ENCODE data around the gene GHRH. TPM values are rescaled to one million over a fixed set of nuclear protein-coding genes. Genes with fewer than 3 reads are reported as not detected.

Gene GHRH
- polyA plus RNA-seq, 2 of the 4 experiments (the other 2 are of a cell fraction) = not detected

DNA sequence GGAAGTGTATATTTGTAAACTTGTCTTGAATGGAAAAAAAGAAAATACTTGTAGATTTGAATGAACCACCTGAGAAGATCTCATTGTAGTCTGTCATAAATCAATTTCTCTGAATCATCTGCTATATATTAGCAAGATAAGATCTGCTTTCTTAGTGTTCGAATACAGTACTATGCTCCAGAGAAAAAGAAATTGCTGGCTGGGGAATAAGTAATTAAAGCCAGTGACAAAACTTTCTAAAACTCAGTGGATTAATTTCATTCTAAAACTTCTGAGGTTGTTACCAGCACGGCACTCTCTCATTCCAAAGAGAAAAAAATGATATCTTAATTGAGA lies 59.8 kb downstream of the GHRH start (continued):
- TF ChIP-seq ZSCAN20 (CRISPR knock-in tag; IDR thresholded peaks at IDR 0.05) (no peak), TFCP2L1 (CRISPR knock-in tag; IDR thresholded peaks at IDR 0.05) (no peak)

Other genes starting within 250 kb of the GHRH start
- 12.2 and 17.1 TPM in 2 replicates for gene RBL1, start 165.8 kb downstream of the GHRH start, polyA plus RNA-seq (2011; rRNA removed)
- 10.2 to 12.1 TPM (median 10.8 TPM) in 3 replicates for gene RBL1, start 165.8 kb downstream of the GHRH start, polyA plus RNA-seq (2017; fragmentation: RNase III; extraction: RNeasy Plus Mini Kit Qiagen cat#74134 plus additional on column Dnase treatment)
- gene RPN2, start 82.5 kb downstream of the GHRH start, polyA plus RNA-seq (2011; rRNA removed) = 391 and 485 TPM in 2 replicates
- 282 to 292 TPM (median 288 TPM) in 3 replicates for gene RPN2, start 82.5 kb downstream of the GHRH start, polyA plus RNA-seq (2017; fragmentation: RNase III; extraction: RNeasy Plus Mini Kit Qiagen cat#74134 plus additional on column Dnase treatment)
- gene MROH8, start 82.3 kb downstream of the GHRH start, polyA plus RNA-seq (2011; rRNA removed) = 3.3 and 3.9 TPM in 2 replicates
- gene MROH8, start 82.3 kb downstream of the GHRH start, polyA plus RNA-seq (2017; fragmentation: RNase III; extraction: RNeasy Plus Mini Kit Qiagen cat#74134 plus additional on column Dnase treatment) = 1.3 to 1.8 TPM (median 1.4 TPM) in 3 replicates
- 104 and 131 TPM in 2 replicates for gene MANBAL, start 27.8 kb upstream of the GHRH start, polyA plus RNA-seq (2011; rRNA removed)
- gene MANBAL, start 27.8 kb upstream of the GHRH start, polyA plus RNA-seq (2017; fragmentation: RNase III; extraction: RNeasy Plus Mini Kit Qiagen cat#74134 plus additional on column Dnase treatment) = 95.3 to 102 TPM (median 95.9 TPM) in 3 replicates
- gene SRC, start 84.3 kb upstream of the GHRH start, polyA plus RNA-seq (2011; rRNA removed) = 154 and 212 TPM in 2 replicates
- gene SRC, start 84.3 kb upstream of the GHRH start, polyA plus RNA-seq (2017; fragmentation: RNase III; extraction: RNeasy Plus Mini Kit Qiagen cat#74134 plus additional on column Dnase treatment) = 133 to 139 TPM (median 134 TPM) in 3 replicates